DND-41 (cell line): ENCODE data around the gene RIC8A.

ENCODE experiments used
- ATAC-seq: fragments of 200-7000 bp; cut with Tn5 transposase; 3 replicates; pipeline ENCODE4 v1.9.1; 2021; ENCODE audit warnings: low read depth; ENCODE audit not compliant: insufficient read depth
- DNase-seq: peaks from one replicate; pipeline ENCODE4 v3.0.0-alpha.2; 2020
- H2AFZ ChIP-seq: 2 replicates; pipeline ENCODE4 v1.6.0; 2012; ENCODE audit warnings: low read depth, low read length
- H3K27ac ChIP-seq: 2 replicates; pipeline ENCODE4 v1.5.1; 2012; ENCODE audit warnings: low read length, inconsistent platforms
- H3K27me3 ChIP-seq: fragments of 200-600 bp; sonication (generic); 2 replicates; pipeline ENCODE4 v1.6.0; 2012; ENCODE audit warnings: low read length, mild to moderate bottlenecking, inconsistent platforms; ENCODE audit not compliant: insufficient read depth, poor library complexity
- H3K36me3 ChIP-seq: 2 replicates; pipeline ENCODE4 v1.5.1; 2012; ENCODE audit warnings: low read length, inconsistent platforms; ENCODE audit not compliant: insufficient read depth
- H3K4me1 ChIP-seq: 2 replicates; pipeline ENCODE4 v1.5.1; 2012; ENCODE audit warnings: mild to moderate bottlenecking, low read length; ENCODE audit not compliant: insufficient read depth
- H3K4me2 ChIP-seq: 2 replicates; pipeline ENCODE4 v1.6.0; 2012; ENCODE audit warnings: mild to moderate bottlenecking, moderate library complexity, low read length, inconsistent platforms; ENCODE audit not compliant: insufficient read depth
- H3K4me3 ChIP-seq, 2 experiments: fragments of 200-600 bp in 1 of 2; shearing (Covaris generic) in 1 of 2; 2 replicates each; pipeline ENCODE4 v1.5.1; 2012 to 2016; ENCODE audit warnings: inconsistent platforms in 2 of 2, low read length in 2 of 2, mild to moderate bottlenecking in 2 of 2, low read depth in 1 of 2, moderate library complexity in 1 of 2
- H3K79me2 ChIP-seq: 2 replicates; pipeline ENCODE4 v1.6.0; 2012; ENCODE audit warnings: low read length, inconsistent platforms; ENCODE audit not compliant: insufficient read depth
- H3K9ac ChIP-seq: 2 replicates; pipeline ENCODE4 v1.6.0; 2012; ENCODE audit warnings: low read depth, mild to moderate bottlenecking, inconsistent platforms, low read length, moderate library complexity
- H3K9me3 ChIP-seq: 2 replicates; pipeline ENCODE4 v1.5.1; 2012; ENCODE audit warnings: low read length, moderate library complexity, mild to moderate bottlenecking, inconsistent platforms; ENCODE audit not compliant: insufficient read depth, severe bottlenecking
- H4K20me1 ChIP-seq: 2 replicates; pipeline ENCODE4 v1.6.0; 2012; ENCODE audit warnings: low read length; ENCODE audit not compliant: insufficient read depth
- CTCF ChIP-seq: IDR thresholded peaks from 2 replicates; pipeline ENCODE4 v1.5.1; 2012; ENCODE audit warnings: borderline replicate concordance, low read length, moderate library complexity, mild to moderate bottlenecking; ENCODE audit not compliant: poor library complexity, severe bottlenecking; ENCODE audit errors: extremely low read depth
- EZH2 ChIP-seq: IDR thresholded peaks from 3 replicates; pipeline ENCODE4 v1.6.1; 2012; ENCODE audit warnings: borderline replicate concordance, low read depth, mild to moderate bottlenecking, moderate library complexity, low read length, inconsistent platforms; ENCODE audit not compliant: severe bottlenecking

The RIC8A gene

GRCh38 chr11:259413-259812 is 51.9 kb downstream of the RIC8A start:
- DNase-seq, result no peak
- no peak overlapping the region for H2AFZ ChIP-seq

GRCh38 chr11:261624-262023 is 54.1 kb downstream of the RIC8A start:
- DNase-seq (no peak), ATAC-seq (no peak)
- Histone ChIP-seq H3K27ac (no peak overlapping the region), H3K36me3 (no peaks in the 10 kb centered on the region), H3K27me3 (no peaks in the 10 kb centered on the region), H3K9me3 (peaks cover 4% of the 10 kb centered on the region), H2AFZ (no peak overlapping the region), H3K79me2 (no peaks in the 10 kb centered on the region), H3K4me1 (no peaks in the 10 kb centered on the region), H3K9ac (no peak overlapping the region), H4K20me1 (no peaks in the 10 kb centered on the region), H3K4me2 (no peak overlapping the region), H3K4me3 (no peak overlapping the region)
- TF ChIP-seq EZH2 (no peak), CTCF (no peak)

More at GRCh38 chr11:259413-259812, 51.9 kb downstream of the RIC8A start:
- H3K4me2 ChIP-seq, result no peak overlapping the region
- no peak overlapping the region for H3K9ac ChIP-seq
- ATAC-seq, result no peak
- TF ChIP-seq CTCF, result no peak
- no peak for TF ChIP-seq EZH2
- H4K20me1 ChIP-seq, result no peaks in the 10 kb centered on the region
- no peaks in the 10 kb centered on the region for H3K4me1 ChIP-seq
- H3K27ac ChIP-seq, result no peak overlapping the region
- no peaks in the 10 kb centered on the region for H3K9me3 ChIP-seq
- H3K27me3 ChIP-seq, result no peaks in the 10 kb centered on the region
- H3K36me3 ChIP-seq, result no peaks in the 10 kb centered on the region
- H3K79me2 ChIP-seq, result no peaks in the 10 kb centered on the region
- no peak overlapping the region for H3K4me3 ChIP-seq
